GM18505 (cell line): Measurements from ENCODE around the gene SESTD1.
"Not testable (repeated sequence)": the region's sequence is repeated elsewhere in the genome, so short reads cannot be mapped to it uniquely, and the experiment has no call there.

Experiments used
- ATAC-seq: cut with Tn5 transposase; IDR thresholded peaks from one replicate; pipeline ENCODE4 v1.9.1; 2021; ENCODE audit not compliant: unreplicated experiment
- POLR2A ChIP-seq: IDR thresholded peaks from 4 replicates; pipeline ENCODE4 v1.6.1; 2011; ENCODE audit warnings: borderline replicate concordance; ENCODE audit not compliant: insufficient read depth, insufficient read length; ENCODE audit errors: extremely low read depth

The SESTD1 gene

GRCh38 chr2:179123272-179123662 is 141.4 kb downstream of the SESTD1 start:
- no peak for ATAC-seq
- no peak for TF ChIP-seq POLR2A

DNA sequence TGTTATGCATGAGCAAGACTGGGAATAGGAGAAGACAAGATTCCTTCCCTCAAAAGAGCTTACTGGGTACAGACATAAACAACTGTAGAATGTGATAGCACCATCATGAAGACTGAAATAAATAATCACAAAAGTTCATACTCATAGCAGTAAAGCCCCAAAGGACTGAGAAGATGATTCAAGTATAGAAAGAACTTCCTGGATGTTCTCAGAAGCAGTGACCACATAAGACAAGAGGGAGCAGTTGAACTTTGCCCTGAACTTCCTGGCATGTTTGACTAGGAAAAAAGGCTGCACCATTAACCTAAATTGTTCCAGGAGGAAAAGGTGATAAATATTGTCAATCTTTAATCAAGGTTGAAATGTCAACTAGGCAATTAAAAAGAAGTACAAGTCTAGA is 156.9 kb downstream of the SESTD1 start:
- peak; percentile 52 for ATAC-seq
- TF ChIP-seq POLR2A, result no peak

DNA sequence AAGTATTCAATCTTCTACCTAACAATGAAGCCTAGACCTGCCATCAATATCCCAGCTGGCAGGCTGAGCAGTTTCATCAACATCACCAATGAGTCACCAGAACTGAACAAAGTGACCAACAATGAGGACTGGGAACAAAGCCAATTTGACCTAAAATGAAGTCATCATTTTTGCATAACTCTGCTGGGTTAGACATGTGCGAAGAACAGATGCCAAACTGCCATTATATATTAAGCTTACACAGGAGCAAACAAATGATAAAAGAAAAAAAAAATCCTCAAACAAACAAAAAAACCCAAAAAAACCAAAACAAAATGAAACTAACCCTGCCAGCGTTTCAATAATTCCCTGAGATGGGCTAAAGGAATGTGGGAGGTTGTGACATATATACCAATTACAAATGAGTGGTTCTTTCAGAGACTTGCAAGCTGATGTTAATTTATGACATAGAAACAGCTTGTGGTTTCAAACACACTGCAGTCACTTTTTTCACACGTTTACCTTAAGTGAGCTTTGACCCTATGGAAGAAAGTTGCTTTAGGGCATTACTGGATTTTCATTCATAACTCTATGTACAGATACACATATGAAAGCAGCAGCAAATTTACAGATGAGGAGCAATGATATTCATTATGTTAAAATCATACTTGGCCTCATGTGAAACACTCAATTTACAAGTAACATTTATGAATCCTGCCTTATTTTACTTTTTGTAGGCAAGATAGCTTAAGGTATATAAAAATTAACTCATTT is 157.8 kb downstream of the SESTD1 start:
- peak; percentile 76 for ATAC-seq
- TF ChIP-seq POLR2A, result no peak

GRCh38 chr2:179106342-179106675 is 158.3 kb downstream of the SESTD1 start:
- no peak for ATAC-seq
- TF ChIP-seq POLR2A, result no peak

DNA sequence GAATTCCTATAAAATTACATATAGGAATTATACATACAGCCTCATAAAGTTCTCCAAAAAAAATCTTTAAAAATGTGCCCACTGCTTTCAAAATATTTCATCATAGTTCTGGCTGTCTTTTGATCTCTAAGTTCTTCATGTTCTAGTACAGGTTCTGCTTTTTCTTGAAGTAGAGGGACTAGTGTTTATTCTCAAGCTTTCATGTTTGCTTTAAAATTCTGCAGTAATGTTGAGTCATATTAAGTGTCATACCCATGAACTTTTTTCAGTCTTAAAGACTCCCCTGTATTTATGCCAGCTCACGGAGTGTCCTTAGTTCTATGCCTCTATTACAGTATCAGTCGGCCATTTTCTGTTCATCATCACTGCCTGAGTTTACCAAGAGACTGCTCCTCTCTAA is 159.9 kb downstream of the SESTD1 start:
- TF ChIP-seq POLR2A, result no peak
- ATAC-seq, result no peak

DNA sequence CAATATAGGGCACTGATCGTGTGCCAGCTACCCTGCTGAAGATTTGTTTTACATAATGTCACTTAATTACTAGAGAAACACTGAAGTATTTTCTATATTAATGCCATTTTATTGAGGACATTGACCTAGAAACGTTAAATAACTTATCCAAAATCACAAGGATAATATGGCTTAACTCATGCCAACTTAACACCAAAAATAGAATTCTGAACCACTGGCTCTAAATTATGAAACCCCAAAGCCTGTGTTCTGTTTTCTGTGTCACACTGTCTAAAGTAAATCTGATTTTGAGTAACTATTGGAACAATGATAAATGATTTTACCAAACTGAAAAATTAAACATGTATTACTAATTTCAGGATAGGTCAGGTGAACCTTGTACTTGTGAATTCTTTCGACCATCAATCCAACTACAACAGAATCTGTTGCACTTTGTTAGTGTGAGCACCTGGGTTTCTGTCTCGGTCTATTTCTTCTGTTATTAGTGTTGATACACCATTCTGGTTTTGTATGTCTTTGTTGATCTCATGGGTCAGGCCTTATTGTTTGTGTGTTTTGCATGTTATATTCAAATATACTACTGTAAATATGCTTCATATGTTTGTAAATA is 166.4 kb downstream of the SESTD1 start:
- peak; percentile 37 for ATAC-seq
- TF ChIP-seq POLR2A, result no peak

DNA sequence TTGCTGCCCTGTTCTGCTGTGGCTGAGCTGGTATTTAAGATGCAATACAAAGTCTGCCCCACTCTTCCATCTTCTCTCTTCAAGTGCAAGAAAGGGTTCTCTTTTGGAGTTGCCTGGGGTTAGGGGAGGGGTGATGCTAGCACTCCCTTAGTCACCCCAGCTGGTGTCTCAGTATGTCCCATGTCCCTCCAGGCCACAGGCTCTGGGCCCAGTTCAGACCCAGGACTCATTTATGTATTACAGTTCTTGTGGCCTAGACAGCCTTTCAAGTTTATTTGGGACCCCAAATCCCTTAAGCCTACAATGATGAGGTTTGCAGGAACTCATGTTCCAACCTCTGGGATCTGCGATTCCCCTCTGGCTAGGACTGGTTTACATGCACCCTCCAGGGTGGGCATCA is 167.5 kb downstream of the SESTD1 start:
- TF ChIP-seq POLR2A, result no peak
- no peak for ATAC-seq

- TF ChIP-seq POLR2A, result no peak
- ATAC-seq, result peak; percentile 96
Measured at GRCh38 chr2:179096090-179096489, 168.5 kb downstream of the SESTD1 start.

DNA sequence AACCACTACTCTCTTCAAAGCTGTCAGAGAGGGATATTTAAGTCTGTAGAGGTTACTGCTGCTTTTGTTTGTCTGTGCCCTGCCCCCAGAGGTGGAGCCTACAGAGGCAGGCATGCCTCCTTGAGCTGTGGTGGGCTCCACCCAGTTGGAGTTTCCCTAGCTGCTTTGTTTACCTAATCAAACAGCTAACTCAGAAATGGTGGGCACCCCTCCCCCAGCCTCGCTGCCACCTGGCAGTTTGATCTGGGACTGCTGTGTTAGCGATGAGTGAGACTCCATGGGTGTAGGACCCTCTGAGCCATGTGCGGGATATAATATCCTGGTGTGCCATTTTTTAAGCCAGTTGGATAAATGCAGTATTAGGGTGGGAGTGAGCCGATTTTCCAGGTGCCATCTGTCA is 171.7 kb downstream of the SESTD1 start:
- not testable (repeated sequence) for ATAC-seq

- TF ChIP-seq POLR2A, result no peak
- no peak for ATAC-seq
Measured at GRCh38 chr2:179082697-179083096, 181.9 kb downstream of the SESTD1 start.

- ATAC-seq, result no peak
- no peak for TF ChIP-seq POLR2A
Measured at GRCh38 chr2:179081954-179082353, 182.7 kb downstream of the SESTD1 start.

- no peak for TF ChIP-seq POLR2A
- no peak for ATAC-seq
Measured at GRCh38 chr2:179072527-179072926, 192.1 kb downstream of the SESTD1 start.

DNA sequence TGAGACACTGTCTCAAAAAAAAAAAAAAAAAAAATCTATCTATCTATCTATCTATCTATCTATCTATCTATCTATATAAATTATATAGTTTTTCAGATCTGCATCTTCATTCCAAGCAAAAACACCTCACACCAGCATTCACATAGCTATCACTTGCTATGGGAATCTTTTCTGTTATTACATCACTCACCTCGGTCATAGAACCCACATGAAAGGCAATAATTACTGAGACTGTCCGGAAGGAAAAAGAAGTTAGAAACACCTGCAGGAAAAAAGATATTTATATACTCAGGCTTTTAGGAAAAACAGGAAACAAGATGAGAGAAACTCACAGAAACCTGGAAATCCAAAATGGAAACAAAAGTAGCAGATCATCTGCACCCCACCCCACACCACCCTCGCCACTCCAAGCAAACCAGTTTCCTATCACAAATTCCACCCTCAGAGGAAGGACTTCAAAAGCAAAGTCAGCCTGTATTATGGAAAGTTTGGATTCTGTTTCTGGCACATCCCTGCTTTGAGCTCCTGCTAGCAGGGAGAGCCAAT is 192.7 kb downstream of the SESTD1 start:
- no peak for ATAC-seq
- TF ChIP-seq POLR2A, result no peak

GRCh38 chr2:179070895-179071294 is 193.7 kb downstream of the SESTD1 start:
- no peak for ATAC-seq
- TF ChIP-seq POLR2A, result no peak

DNA sequence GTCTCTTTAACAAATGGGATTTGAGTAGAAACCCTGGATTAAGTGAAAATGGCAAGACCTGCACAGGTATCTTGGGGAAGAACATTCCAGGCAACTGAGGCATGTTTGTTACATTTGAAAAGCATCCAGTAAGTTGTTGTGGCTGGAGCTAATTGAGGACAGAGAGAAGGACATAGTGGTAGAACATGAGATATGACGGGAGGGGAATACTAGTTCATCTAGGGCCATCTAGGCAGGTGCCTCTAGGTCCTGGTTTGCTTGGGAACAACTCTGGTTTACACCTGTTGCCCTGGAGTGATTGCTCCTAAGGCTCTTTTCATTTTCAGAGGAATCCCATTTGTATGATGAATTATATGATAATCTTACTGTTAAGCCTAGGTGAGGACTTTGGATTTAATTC is 194.9 kb downstream of the SESTD1 start:
- ATAC-seq, result no peak

GRCh38 chr2:179068991-179069643 is 195.5 kb downstream of the SESTD1 start:
- no peak for ATAC-seq
- no peak for TF ChIP-seq POLR2A

More for the DNA sequence above, 194.9 kb downstream of the SESTD1 start:
- no peak for TF ChIP-seq POLR2A
